SK-N-SH (cell line): ENCODE results near the gene MYL5. TPM values are rescaled to one million over a fixed set of nuclear protein-coding genes. Genes with fewer than 3 reads are reported as not detected.

Source experiments
- CTCF ChIA-PET: fragments of 300-600, 350-600 bp; formaldehyde crosslinking; extraction: SDS; loops from one replicate; lab custom pipeline; 2021; lab: Yijun Ruan, JAX
- POLR2A ChIA-PET: fragments of 350-600 bp; sonication (Branson Sonifier 250); formaldehyde crosslinking; extraction: SDS; loops from one replicate; lab custom pipeline; 2020; ENCODE audit warnings: antibody characterized with exemption, inconsistent platforms; lab: Yijun Ruan, JAX
- DNase-seq: peaks from one replicate; pipeline ENCODE4 v3.0.0; 2012
- H2AFZ ChIP-seq: fragments of 200-600 bp; sonication (generic); 2 replicates; pipeline ENCODE4 v1.8.1; 2016; ENCODE audit warnings: antibody characterized with exemption, mild to moderate bottlenecking, low read depth
- H3F3A ChIP-seq: fragments of 200-600 bp; sonication (generic); replicated peaks from 2 replicates; pipeline ENCODE3; 2016; ENCODE audit warnings: antibody characterized with exemption, mild to moderate bottlenecking; ENCODE audit not compliant: insufficient read depth
- H3K27ac ChIP-seq, 2 experiments: fragments of 200-500 bp in 1 of 2; fragments of 200-600 bp in 1 of 2; sonication (Bioruptor generic) in 1 of 2; sonication (generic), shearing (Covaris generic) in 1 of 2; 2 replicates each; pipeline versions ENCODE4 v1.5.1 to v1.6.1; 2014 to 2016; ENCODE audit warnings: low read depth in 2 of 2, inconsistent platforms in 1 of 2, low read length in 1 of 2, mild to moderate bottlenecking in 1 of 2, mixed read lengths in 1 of 2
- H3K27me3 ChIP-seq: fragments of 200-600 bp; sonication (generic), shearing (Covaris generic); 2 replicates; pipeline ENCODE4 v1.6.1; 2016; ENCODE audit warnings: mixed run types; ENCODE audit not compliant: insufficient read depth
- H3K36me3 ChIP-seq, 2 experiments: fragments of 200-500 bp in 1 of 2; fragments of 200-600 bp in 1 of 2; sonication (Bioruptor generic) in 1 of 2; sonication (generic) in 1 of 2; replicated peaks in 1 of 2; 2 replicates each; pipeline versions ENCODE3 to v1.5.1; 2014 to 2016; ENCODE audit warnings: low read length in 1 of 2, mild to moderate bottlenecking in 1 of 2; ENCODE audit not compliant: insufficient read depth in 2 of 2, control insufficient read depth in 1 of 2
- H3K4me1 ChIP-seq, 2 experiments: fragments of 200-500 bp in 1 of 2; fragments of 200-600 bp in 1 of 2; sonication (Bioruptor generic) in 1 of 2; sonication (generic), shearing (Covaris generic) in 1 of 2; 2 replicates each; pipeline versions ENCODE4 v1.5.1 to v1.6.1; 2014 to 2016; ENCODE audit warnings: low read depth in 1 of 2, low read length in 1 of 2, mixed run types in 1 of 2; ENCODE audit not compliant: insufficient read depth in 2 of 2, control insufficient read depth in 1 of 2
- H3K4me2 ChIP-seq: fragments of 200-600 bp; sonication (generic), shearing (Covaris generic); 2 replicates; pipeline ENCODE4 v1.6.1; 2017; ENCODE audit warnings: mixed run types
- H3K4me3 ChIP-seq, 2 experiments: fragments of 200-500 bp in 1 of 2; fragments of 200-600 bp in 1 of 2; sonication (Bioruptor generic) in 1 of 2; sonication (generic), shearing (Covaris generic) in 1 of 2; 2 replicates each; pipeline versions ENCODE4 v1.5.1 to v1.8.1; 2014 to 2016; ENCODE audit warnings: low read depth in 2 of 2, inconsistent platforms in 1 of 2, low read length in 1 of 2, mild to moderate bottlenecking in 1 of 2, mixed read lengths in 1 of 2, moderate library complexity in 1 of 2
- H3K79me2 ChIP-seq: fragments of 200-600 bp; sonication (generic); 2 replicates; pipeline ENCODE4 v1.8.1; 2017; ENCODE audit warnings: mild to moderate bottlenecking; ENCODE audit not compliant: insufficient read depth
- H3K9ac ChIP-seq: fragments of 200-600 bp; sonication (generic); 2 replicates; pipeline ENCODE4 v1.6.1; 2017; ENCODE audit warnings: mixed run types
- H3K9me2 ChIP-seq: fragments of 200-600 bp; sonication (generic); 2 replicates; pipeline ENCODE4 v1.6.1; 2017; ENCODE audit warnings: mixed run types
- H3K9me3 ChIP-seq: fragments of 200-600 bp; sonication (generic); 2 replicates; pipeline ENCODE4 v1.6.1; 2017; ENCODE audit warnings: mixed run types, mild to moderate bottlenecking, moderate library complexity
- H4K20me1 ChIP-seq: fragments of 200-600 bp; sonication (generic); 2 replicates; pipeline ENCODE4 v1.6.1; 2017; ENCODE audit warnings: mild to moderate bottlenecking, mixed run types; ENCODE audit not compliant: insufficient read depth
- CTCF ChIP-seq: fragments of 200-600 bp; sonication (generic); IDR thresholded peaks from 2 replicates; pipeline ENCODE4 v1.6.1; 2017; ENCODE audit warnings: antibody characterized with exemption, mild to moderate bottlenecking, moderate library complexity
- EP300 ChIP-seq, 2 experiments: IDR thresholded peaks; 2 replicates each; pipeline versions ENCODE4 v1.4.0 to v1.6.1; 2012; ENCODE audit warnings: borderline replicate concordance in 1 of 2, low read depth in 1 of 2, low read length in 1 of 2
- FOSL2 ChIP-seq: IDR thresholded peaks from 2 replicates; pipeline ENCODE4 v1.4.0; 2012; ENCODE audit warnings: low read depth, mild to moderate bottlenecking, moderate library complexity, borderline replicate concordance
- FOXM1 ChIP-seq: IDR thresholded peaks from 2 replicates; pipeline ENCODE4 v1.4.0; 2012; ENCODE audit warnings: low read depth, mild to moderate bottlenecking
- GATA2 ChIP-seq: sonication (generic); formaldehyde crosslinking; IDR thresholded peaks from 2 replicates; pipeline ENCODE4 v1.5.0; 2020; ENCODE audit warnings: mild to moderate bottlenecking, missing genetic modification reagents
- JUND ChIP-seq: IDR thresholded peaks from 2 replicates; pipeline ENCODE4 v1.4.0; 2012
- NFIC ChIP-seq: IDR thresholded peaks from 2 replicates; pipeline ENCODE4 v1.4.0; 2012; ENCODE audit warnings: borderline replicate concordance
- POLR2AphosphoS5 ChIP-seq: IDR thresholded peaks from 2 replicates; pipeline ENCODE4 v1.6.1; 2012; ENCODE audit warnings: low read depth, low read length
- RCOR1 ChIP-seq: fragments of 150-350 bp; IDR thresholded peaks from 2 replicates; pipeline ENCODE4 v1.6.1; 2017; ENCODE audit warnings: antibody characterized with exemption, low read length
- REST ChIP-seq: IDR thresholded peaks from 2 replicates; pipeline ENCODE4 v1.6.1; 2012; ENCODE audit warnings: mild to moderate bottlenecking, low read depth, low read length, moderate library complexity
- SMC3 ChIP-seq: IDR thresholded peaks from 2 replicates; pipeline ENCODE4 v1.6.1; 2012; ENCODE audit warnings: low read depth, low read length, improper control_type of control experiment
- TAF1 ChIP-seq: IDR thresholded peaks from 2 replicates; pipeline ENCODE4 v1.6.1; 2012; ENCODE audit warnings: low read depth, mild to moderate bottlenecking, low read length, moderate library complexity, borderline replicate concordance
- USF1 ChIP-seq: IDR thresholded peaks from 2 replicates; pipeline ENCODE4 v1.4.0; 2012; ENCODE audit warnings: low read depth, borderline replicate concordance
- YY1 ChIP-seq: IDR thresholded peaks from 2 replicates; pipeline ENCODE4 v1.4.0; 2012; ENCODE audit warnings: low read depth, mild to moderate bottlenecking
- WGBS: methylation state at CpG from one replicate; pipeline ENCODE4 v1.1.6; 2017; ENCODE audit warnings: low lambda C conversion rate; 5-methylcytosine and 5-hydroxymethylcytosine counted together
- polyA plus RNA-seq, 3 experiments: library from polyadenylated mRNA; depleted of rRNA; stranded (reverse); fragments of >200 nt; gene quantifications; 2 replicates each; pipeline ENCODE4 v1.2.3, GENCODE V29; 2012
- TF ChIP-seq, protein P1 (sequence below): IDR thresholded peaks from 2 replicates; pipeline ENCODE4; 2012
- TF ChIP-seq, protein P2 (sequence below): IDR thresholded peaks from 2 replicates; pipeline ENCODE4 v1.4.0; 2012; ENCODE audit warnings: low read depth

The MYL5 gene
- polyA plus RNA-seq, 1 of the 3 experiments (the other 2 are of a cell fraction) = 46.9 TPM

GRCh38 chr4:633976-634598, 40.3 kb upstream of the MYL5 start:
- H3K4me1 ChIP-seq = no peaks in the 10 kb centered on the region; a peak in 1 of 4 replicates
- DNase-seq = no peak
- H3K4me2 ChIP-seq = no peak overlapping the region
- no peaks in the 10 kb centered on the region for H3F3A ChIP-seq
- ChIA-PET POLR2A (no interaction called here), CTCF (interaction anchor here (0.6 to 1.0 kb wide), 2 partner anchors 10 to 15 kb away, joined by 3 to 4 read pairs; no protein-coding TSS in a partner anchor)
- no peaks in the 10 kb centered on the region for H3K9me3 ChIP-seq
- H3K27ac ChIP-seq = no peak overlapping the region
- no peaks in the 10 kb centered on the region for H3K36me3 ChIP-seq
- H3K79me2 ChIP-seq = no peaks in the 10 kb centered on the region
- no peaks in the 10 kb centered on the region for H4K20me1 ChIP-seq
- H3K9me2 ChIP-seq = no peaks in the 10 kb centered on the region
- H2AFZ ChIP-seq = no peak overlapping the region
- 57% methylated on average over 11 of the region's 15 CpGs for WGBS
- no peaks in the 10 kb centered on the region for H3K27me3 ChIP-seq
- H3K9ac ChIP-seq = no peak overlapping the region
- no peak for TF ChIP-seq YY1
- no peak for TF ChIP-seq JUND
- TF ChIP-seq, protein P1, sequence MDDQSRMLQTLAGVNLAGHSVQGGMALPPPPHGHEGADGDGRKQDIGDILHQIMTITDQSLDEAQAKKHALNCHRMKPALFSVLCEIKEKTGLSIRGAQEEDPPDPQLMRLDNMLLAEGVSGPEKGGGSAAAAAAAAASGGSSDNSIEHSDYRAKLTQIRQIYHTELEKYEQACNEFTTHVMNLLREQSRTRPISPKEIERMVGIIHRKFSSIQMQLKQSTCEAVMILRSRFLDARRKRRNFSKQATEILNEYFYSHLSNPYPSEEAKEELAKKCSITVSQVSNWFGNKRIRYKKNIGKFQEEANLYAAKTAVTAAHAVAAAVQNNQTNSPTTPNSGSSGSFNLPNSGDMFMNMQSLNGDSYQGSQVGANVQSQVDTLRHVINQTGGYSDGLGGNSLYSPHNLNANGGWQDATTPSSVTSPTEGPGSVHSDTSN = no peak
- TF ChIP-seq RCOR1 = no peak
- TF ChIP-seq EP300 (IDR thresholded peaks at IDR 0.05; ENCODE audit: borderline replicate concordance in 1 of 2, low read depth in 1 of 2, low read length in 1 of 2) = no peak
- no peak for TF ChIP-seq FOSL2
- no peak overlapping the region for H3K4me3 ChIP-seq

DNA sequence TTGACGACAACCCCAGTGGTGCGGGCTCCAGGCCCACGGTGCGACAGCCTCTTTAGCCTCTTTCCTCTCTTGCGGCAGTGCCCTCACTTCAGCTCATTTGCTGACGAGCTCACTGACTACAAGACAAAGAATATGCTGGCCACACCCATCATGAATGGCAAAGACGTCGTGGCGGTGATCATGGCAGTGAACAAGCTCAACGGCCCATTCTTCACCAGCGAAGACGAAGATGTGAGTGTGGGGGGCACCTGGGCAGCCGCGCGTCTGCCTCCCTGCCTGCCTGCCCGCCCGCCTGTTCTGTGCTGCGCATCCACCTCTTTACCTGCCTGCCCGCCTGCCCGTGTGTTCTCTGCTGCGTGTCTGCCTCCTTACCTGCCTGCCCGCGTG, 39.8 kb upstream of the MYL5 start:
- POLR2A ChIA-PET = no interaction called here
- Histone ChIP-seq H3K79me2 (no peaks in the 10 kb centered on the region), H3K27ac (no peak overlapping the region), H3K4me2 (no peak overlapping the region), H3K4me3 (no peak overlapping the region), H4K20me1 (no peaks in the 10 kb centered on the region), H2AFZ (no peak overlapping the region)
- DNase-seq = no peak
- CTCF ChIA-PET = interaction anchor here (0.6 to 1.0 kb wide), 2 partner anchors 10 to 14 kb away, joined by 3 to 4 read pairs; no protein-coding TSS in a partner anchor
- WGBS = 66% methylated on average over 20 of the region's 23 CpGs
- TF ChIP-seq SMC3 (no peak), NFIC (no peak), REST (no peak), USF1 (no peak), FOXM1 (no peak), CTCF (no peak), GATA2 (CRISPR knock-in tag) (no peak), TAF1 (no peak), POLR2AphosphoS5 (no peak)
- TF ChIP-seq, protein P2, sequence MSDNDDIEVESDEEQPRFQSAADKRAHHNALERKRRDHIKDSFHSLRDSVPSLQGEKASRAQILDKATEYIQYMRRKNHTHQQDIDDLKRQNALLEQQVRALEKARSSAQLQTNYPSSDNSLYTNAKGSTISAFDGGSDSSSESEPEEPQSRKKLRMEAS = no peak
- TF ChIP-seq, all 33 proteins: peak for 0
- H3F3A ChIP-seq = no peaks in the 10 kb centered on the region
- H3K36me3 ChIP-seq = no peaks in the 10 kb centered on the region
- H3K4me1 ChIP-seq = no peaks in the 10 kb centered on the region; a peak in 1 of 4 replicates
- no peak overlapping the region for H3K9ac ChIP-seq
- H3K9me3 ChIP-seq = no peaks in the 10 kb centered on the region
- H3K9me2 ChIP-seq = no peaks in the 10 kb centered on the region
- no peaks in the 10 kb centered on the region for H3K27me3 ChIP-seq
